Endothelial cell of umbilical vein (primary cell): ENCODE results near the gene FICD. TPM values are rescaled to one million over a fixed set of nuclear protein-coding genes. Genes with fewer than 3 reads are reported as not detected.

ENCODE experiments used
- BruUV-seq: library from RNA; stranded (reverse); fragments of 400-500 nt; replicated peaks from 2 replicates; lab custom pipeline; 2021; lab: Mats Ljungman, UMichigan
- CTCF ChIA-PET: fragments of 300-600, 350-600 bp; sonication (Branson Sonifier 250); formaldehyde crosslinking; loops from one replicate; lab custom pipeline; 2021; ENCODE audit warnings: antibody characterized with exemption, inconsistent platforms; lab: Charles Lee
- POLR2A ChIA-PET: fragments of 300-600, 350-600 bp; sonication (Branson Sonifier 250); formaldehyde crosslinking; loops from one replicate; lab custom pipeline; 2021; ENCODE audit warnings: antibody characterized with exemption, inconsistent platforms; lab: Charles Lee
- DNase-seq: peaks from one replicate; pipeline ENCODE4 v3.0.0-alpha.2; 2011; ENCODE audit warnings: low read depth, low spot score
- FAIRE-seq: peaks from 2 replicates; lab custom pipeline; 2011; peaks lifted over from hg19 to GRCh38; lab: Jason Lieb, UNC
- H2AFZ ChIP-seq: 2 replicates; pipeline ENCODE4 v1.6.0; 2012; ENCODE audit warnings: low read depth, low read length, control low read depth, inconsistent platforms
- H3K27ac ChIP-seq: 2 replicates; pipeline ENCODE4 v1.5.1; 2011; ENCODE audit warnings: low read depth, mild to moderate bottlenecking, control low read depth, low read length, moderate library complexity; ENCODE audit not compliant: insufficient read depth
- H3K27me3 ChIP-seq, 2 experiments: 2 replicates each; pipeline versions ENCODE4 v1.6.0 to v1.6.1; 2011; ENCODE audit warnings: low read length in 2 of 2, mixed read lengths in 1 of 2; ENCODE audit not compliant: control insufficient read depth in 2 of 2, insufficient read depth in 2 of 2
- H3K36me3 ChIP-seq, 2 experiments: 2 replicates in 1 of 2; 3 replicates in 1 of 2; pipeline ENCODE4 v1.5.1; 2011; ENCODE audit warnings: low read length in 2 of 2, mild to moderate bottlenecking in 1 of 2, moderate library complexity in 1 of 2; ENCODE audit not compliant: control insufficient read depth in 2 of 2, insufficient read depth in 2 of 2; ENCODE audit errors: extremely low read depth in 1 of 2
- H3K4me1 ChIP-seq: 3 replicates; pipeline ENCODE4 v1.5.1; 2011; ENCODE audit warnings: mild to moderate bottlenecking, low read length; ENCODE audit not compliant: control insufficient read depth, insufficient read depth; ENCODE audit errors: extremely low read depth
- H3K4me2 ChIP-seq: 2 replicates; pipeline ENCODE4 v1.6.1; 2011; ENCODE audit warnings: low read length, control low read depth, mixed read lengths; ENCODE audit not compliant: insufficient read depth
- H3K4me3 ChIP-seq, 3 experiments: fragments of 200-600 bp in 1 of 3; sonication (generic), shearing (Covaris generic) in 1 of 3; replicated peaks in 1 of 3; 2 replicates each; pipeline ENCODE4 v1.5.1; 2011 to 2016; ENCODE audit warnings: control low read depth in 3 of 3, low read length in 3 of 3, mild to moderate bottlenecking in 2 of 3, inconsistent platforms in 1 of 3, low read depth in 1 of 3, moderate library complexity in 1 of 3; ENCODE audit not compliant: insufficient read depth in 1 of 3
- H3K79me2 ChIP-seq: 2 replicates; pipeline ENCODE4 v1.6.0; 2012; ENCODE audit warnings: low read length, inconsistent platforms; ENCODE audit not compliant: control insufficient read depth, insufficient read depth
- H3K9ac ChIP-seq: replicated peaks from 2 replicates; pipeline ENCODE3; 2011; ENCODE audit warnings: low read length, control low read depth; ENCODE audit not compliant: insufficient read depth; ENCODE audit errors: extremely low read depth
- H3K9me1 ChIP-seq: replicated peaks from 3 replicates; pipeline ENCODE4 v1.6.0; 2011; ENCODE audit warnings: mild to moderate bottlenecking, low read length; ENCODE audit not compliant: control insufficient read depth, insufficient read depth; ENCODE audit errors: extremely low read depth
- H3K9me3 ChIP-seq: replicated peaks from 2 replicates; pipeline ENCODE4 v1.5.1; 2012; ENCODE audit warnings: low read length, inconsistent platforms; ENCODE audit not compliant: control insufficient read depth, insufficient read depth
- H4K20me1 ChIP-seq: replicated peaks from 2 replicates; pipeline ENCODE3; 2011; ENCODE audit warnings: mild to moderate bottlenecking, low read length; ENCODE audit not compliant: control insufficient read depth, insufficient read depth; ENCODE audit errors: extremely low read depth
- EZH2 ChIP-seq: IDR thresholded peaks from 2 replicates; pipeline ENCODE4 v1.6.1; 2012; ENCODE audit warnings: borderline replicate concordance, low read depth, mild to moderate bottlenecking, moderate library complexity, low read length, inconsistent platforms; ENCODE audit not compliant: severe bottlenecking
- FOS ChIP-seq: IDR thresholded peaks from 2 replicates; pipeline ENCODE4 v1.6.1; 2011; ENCODE audit warnings: mild to moderate bottlenecking, low read length, moderate library complexity, borderline replicate concordance; ENCODE audit not compliant: insufficient read depth
- GATA2 ChIP-seq: IDR thresholded peaks from 2 replicates; pipeline ENCODE4 v1.7.0; 2011; ENCODE audit warnings: low read depth, mild to moderate bottlenecking, moderate library complexity, mixed read lengths, low read length; ENCODE audit not compliant: insufficient read length, insufficient read depth
- JUN ChIP-seq: IDR thresholded peaks from 2 replicates; pipeline ENCODE4 v1.6.1; 2011; ENCODE audit warnings: borderline replicate concordance, low read depth; ENCODE audit not compliant: insufficient read length, insufficient read depth
- MYC ChIP-seq: IDR thresholded peaks from one replicate; pipeline ENCODE4 v1.6.1; 2011; ENCODE audit warnings: mild to moderate bottlenecking, low read depth, low read length
- POLR2A ChIP-seq: IDR thresholded peaks from 2 replicates; pipeline ENCODE4 v1.6.1; 2012; ENCODE audit warnings: low read depth, mild to moderate bottlenecking, control low read depth, low read length
- POLR2AphosphoS5 ChIP-seq: IDR thresholded peaks from 2 replicates; pipeline ENCODE4 v1.6.1; 2012; ENCODE audit warnings: low read depth, mild to moderate bottlenecking, control low read depth, low read length, moderate library complexity; ENCODE audit not compliant: insufficient read depth
- dilution Hi-C: fragments of 300-500 bp; cut with MboI; formaldehyde crosslinking; loops from one replicate; pipeline ENCODE4 v1.15.0; 2019; ENCODE audit warnings: low sequenced_read_pairs; ENCODE audit not compliant: extremely low pct_ligation_motif_present
- intact Hi-C: fragments of 100-400 bp; cut with micrococcal nuclease; formaldehyde crosslinking; loops from one replicate; pipeline ENCODE4 v1.10.0; 2022
- polyA plus RNA-seq, 4 experiments: library from polyadenylated mRNA; depleted of rRNA in 3 of 4; stranded (reverse) in 3 of 4; unstranded in 1 of 4; fragments of >200 nt; gene quantifications; 2 replicates each; pipeline versions ENCODE4 v1.2.1 to v1.2.3, GENCODE V29; 2011 to 2012; ENCODE audit warnings: missing spikeins in 1 of 4
- total RNA-seq: library from RNA; stranded (reverse); gene quantifications from 2 replicates; pipeline ENCODE4 v1.2.3, GENCODE V29; 2021
- TF ChIP-seq, protein P1 (sequence below): IDR thresholded peaks from 2 replicates; pipeline ENCODE4 v1.6.1; 2011; ENCODE audit not compliant: insufficient read depth, insufficient read length
- TF ChIP-seq, protein P2 (sequence below), 2 donors: IDR thresholded peaks; 1 replicate in 1 of 2; 2 replicates in 1 of 2; pipeline ENCODE4 v1.5.1; 2011; ENCODE audit warnings: low read length in 2 of 2, mild to moderate bottlenecking in 2 of 2, moderate library complexity in 2 of 2, control low read depth in 1 of 2, inconsistent platforms in 1 of 2, low read depth in 1 of 2; ENCODE audit not compliant: insufficient read depth in 1 of 2; ENCODE audit errors: extremely low read depth in 1 of 2

FICD gene
- total and polyA plus RNA-seq, 2 donors (not counting 3 experiments of a cell fraction or from before 2014, with no cell fraction given): 3.9 to 6.1 TPM

DNA sequence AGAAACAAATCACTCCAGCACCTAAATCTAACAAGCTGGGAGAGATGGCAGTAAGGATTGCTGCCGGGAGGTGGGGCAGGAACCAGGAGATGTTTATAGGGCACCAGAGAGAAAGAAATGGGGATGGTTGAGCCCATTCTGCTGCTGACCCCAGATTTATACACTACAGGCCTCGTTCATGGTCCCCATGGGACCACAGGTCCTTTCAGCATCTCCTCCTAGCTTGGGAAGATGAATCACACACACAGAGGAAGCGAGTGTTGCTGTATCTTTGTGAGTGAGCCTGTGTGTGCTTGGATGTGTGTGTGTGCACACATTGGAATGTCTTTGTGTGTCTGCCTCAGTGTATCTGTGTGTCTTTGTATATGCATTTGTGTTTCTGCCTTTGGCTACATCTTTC is 49.7 kb upstream of the FICD start:
- no peak overlapping the region for H2AFZ ChIP-seq
- FAIRE-seq (no peak), DNase-seq (no peak)
- POLR2A ChIA-PET: no interaction called here
- H3K27ac ChIP-seq: no peak overlapping the region
- intact Hi-C loops (no loop called here), dilution Hi-C loops (no loop called here)
- CTCF ChIA-PET: no interaction called here
- H3K4me2 ChIP-seq: no peak overlapping the region
- H3K4me3 ChIP-seq: no peak overlapping the region
- H3K27me3 ChIP-seq: no peaks in the 10 kb centered on the region
- H3K79me2 ChIP-seq: no peaks in the 10 kb centered on the region
- no peak for TF ChIP-seq MYC
- TF ChIP-seq POLR2A: no peak
- no peak for TF ChIP-seq POLR2AphosphoS5
- TF ChIP-seq, protein P1, sequence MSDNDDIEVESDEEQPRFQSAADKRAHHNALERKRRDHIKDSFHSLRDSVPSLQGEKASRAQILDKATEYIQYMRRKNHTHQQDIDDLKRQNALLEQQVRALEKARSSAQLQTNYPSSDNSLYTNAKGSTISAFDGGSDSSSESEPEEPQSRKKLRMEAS: no peak
- no peak for TF ChIP-seq GATA2
- TF ChIP-seq JUN: no peak
- no peak for TF ChIP-seq EZH2
- no peak for TF ChIP-seq FOS
- TF ChIP-seq, protein P2, sequence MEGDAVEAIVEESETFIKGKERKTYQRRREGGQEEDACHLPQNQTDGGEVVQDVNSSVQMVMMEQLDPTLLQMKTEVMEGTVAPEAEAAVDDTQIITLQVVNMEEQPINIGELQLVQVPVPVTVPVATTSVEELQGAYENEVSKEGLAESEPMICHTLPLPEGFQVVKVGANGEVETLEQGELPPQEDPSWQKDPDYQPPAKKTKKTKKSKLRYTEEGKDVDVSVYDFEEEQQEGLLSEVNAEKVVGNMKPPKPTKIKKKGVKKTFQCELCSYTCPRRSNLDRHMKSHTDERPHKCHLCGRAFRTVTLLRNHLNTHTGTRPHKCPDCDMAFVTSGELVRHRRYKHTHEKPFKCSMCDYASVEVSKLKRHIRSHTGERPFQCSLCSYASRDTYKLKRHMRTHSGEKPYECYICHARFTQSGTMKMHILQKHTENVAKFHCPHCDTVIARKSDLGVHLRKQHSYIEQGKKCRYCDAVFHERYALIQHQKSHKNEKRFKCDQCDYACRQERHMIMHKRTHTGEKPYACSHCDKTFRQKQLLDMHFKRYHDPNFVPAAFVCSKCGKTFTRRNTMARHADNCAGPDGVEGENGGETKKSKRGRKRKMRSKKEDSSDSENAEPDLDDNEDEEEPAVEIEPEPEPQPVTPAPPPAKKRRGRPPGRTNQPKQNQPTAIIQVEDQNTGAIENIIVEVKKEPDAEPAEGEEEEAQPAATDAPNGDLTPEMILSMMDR (IDR thresholded peaks at IDR 0.05; ENCODE audit: extremely low read depth in 1 of 2, insufficient read depth in 1 of 2, low read depth in 1 of 2, low read length in 2 of 2): no peak
- H3K9ac ChIP-seq: no peak overlapping the region
- no peaks in the 10 kb centered on the region for H3K9me3 ChIP-seq
- BruUV-seq: no TSS peak
- H4K20me1 ChIP-seq: no peaks in the 10 kb centered on the region
- no peaks in the 10 kb centered on the region for H3K36me3 ChIP-seq
- no peaks in the 10 kb centered on the region for H3K9me1 ChIP-seq
- H3K4me1 ChIP-seq: no peaks in the 10 kb centered on the region
